Measurements from ENCODE around the gene SMARCA5.

DNA sequence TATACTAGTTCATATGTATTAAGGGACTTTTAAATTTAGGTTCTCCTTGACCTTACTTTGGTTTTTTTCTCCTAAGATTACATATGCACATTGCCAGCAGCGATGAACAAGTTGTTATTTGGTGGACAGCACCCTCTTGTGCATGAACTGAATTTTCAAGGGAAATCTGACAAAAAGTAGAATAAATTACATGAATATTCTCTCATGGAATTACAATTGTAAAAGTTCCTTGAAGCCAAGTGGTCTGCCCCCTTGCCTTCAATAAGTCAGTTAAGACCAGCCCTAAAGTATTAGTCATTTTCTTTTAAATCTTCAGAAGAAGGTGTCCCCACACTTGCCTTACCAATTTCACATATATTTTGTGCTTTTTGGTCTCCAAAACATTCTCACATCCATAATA lies 30.7 kb upstream of the SMARCA5 start:
- TF ChIP-seq SUZ12 (IDR thresholded peaks at IDR 0.05; ENCODE audit: unreplicated experiment) (no peak), TAF1 (IDR thresholded peaks at IDR 0.05; ENCODE audit: borderline replicate concordance, low read depth, low read length) (no peak), CREB1 (IDR thresholded peaks at IDR 0.05; ENCODE audit: low read depth) (no peak), POLR2A (IDR thresholded peaks at IDR 0.05; ENCODE audit: low read depth, low read length) (no peak), FOXM1 (IDR thresholded peaks at IDR 0.05; ENCODE audit: low read depth, low read length) (no peak), HCFC1 (IDR thresholded peaks at IDR 0.05; ENCODE audit: low read length) (no peak)
- TF ChIP-seq, protein P1, sequence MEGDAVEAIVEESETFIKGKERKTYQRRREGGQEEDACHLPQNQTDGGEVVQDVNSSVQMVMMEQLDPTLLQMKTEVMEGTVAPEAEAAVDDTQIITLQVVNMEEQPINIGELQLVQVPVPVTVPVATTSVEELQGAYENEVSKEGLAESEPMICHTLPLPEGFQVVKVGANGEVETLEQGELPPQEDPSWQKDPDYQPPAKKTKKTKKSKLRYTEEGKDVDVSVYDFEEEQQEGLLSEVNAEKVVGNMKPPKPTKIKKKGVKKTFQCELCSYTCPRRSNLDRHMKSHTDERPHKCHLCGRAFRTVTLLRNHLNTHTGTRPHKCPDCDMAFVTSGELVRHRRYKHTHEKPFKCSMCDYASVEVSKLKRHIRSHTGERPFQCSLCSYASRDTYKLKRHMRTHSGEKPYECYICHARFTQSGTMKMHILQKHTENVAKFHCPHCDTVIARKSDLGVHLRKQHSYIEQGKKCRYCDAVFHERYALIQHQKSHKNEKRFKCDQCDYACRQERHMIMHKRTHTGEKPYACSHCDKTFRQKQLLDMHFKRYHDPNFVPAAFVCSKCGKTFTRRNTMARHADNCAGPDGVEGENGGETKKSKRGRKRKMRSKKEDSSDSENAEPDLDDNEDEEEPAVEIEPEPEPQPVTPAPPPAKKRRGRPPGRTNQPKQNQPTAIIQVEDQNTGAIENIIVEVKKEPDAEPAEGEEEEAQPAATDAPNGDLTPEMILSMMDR (IDR thresholded peaks at IDR 0.05 in 2 of 3, conservative IDR thresholded peaks at IDR 0.05 in 1 of 3; ENCODE audit: control insufficient read depth in 2 of 3, extremely low read depth in 1 of 3, insufficient read depth in 1 of 3, low read depth in 3 of 3, low read length in 3 of 3), result peak; percentile 38 to 74 (median 42); a peak in 4 of 6 replicates
- TF ChIP-seq, protein P2, sequence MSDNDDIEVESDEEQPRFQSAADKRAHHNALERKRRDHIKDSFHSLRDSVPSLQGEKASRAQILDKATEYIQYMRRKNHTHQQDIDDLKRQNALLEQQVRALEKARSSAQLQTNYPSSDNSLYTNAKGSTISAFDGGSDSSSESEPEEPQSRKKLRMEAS (IDR thresholded peaks at IDR 0.05; ENCODE audit: low read depth, low read length), result no peak
- TF ChIP-seq, protein P3, sequence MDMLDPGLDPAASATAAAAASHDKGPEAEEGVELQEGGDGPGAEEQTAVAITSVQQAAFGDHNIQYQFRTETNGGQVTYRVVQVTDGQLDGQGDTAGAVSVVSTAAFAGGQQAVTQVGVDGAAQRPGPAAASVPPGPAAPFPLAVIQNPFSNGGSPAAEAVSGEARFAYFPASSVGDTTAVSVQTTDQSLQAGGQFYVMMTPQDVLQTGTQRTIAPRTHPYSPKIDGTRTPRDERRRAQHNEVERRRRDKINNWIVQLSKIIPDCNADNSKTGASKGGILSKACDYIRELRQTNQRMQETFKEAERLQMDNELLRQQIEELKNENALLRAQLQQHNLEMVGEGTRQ (IDR thresholded peaks at IDR 0.05; ENCODE audit: borderline replicate concordance, low read depth, low read length), result no peak
